Smooth muscle cell (in vitro differentiated cells): Measurements from ENCODE around the gene PRKCG. TPM values are rescaled to one million over a fixed set of nuclear protein-coding genes. Genes with fewer than 3 reads are reported as not detected.
A peak's percentile ranks its signal among the peaks of the same experiment; 100 is the strongest.
"Not testable (repeated sequence)": the region's sequence is repeated elsewhere in the genome, so short reads cannot be mapped to it uniquely, and the experiment has no call there.

Source experiments
- DNase-seq: peaks from one replicate; lab custom pipeline; 2025; ENCODE audit not compliant: unreplicated experiment; lab: John Stamatoyannopoulos, UW
- H2AFZ ChIP-seq: fragments of 200-600 bp; sonication (generic); 2 replicates; pipeline ENCODE4 v1.6.0; 2016; ENCODE audit warnings: antibody characterized with exemption, low read depth, mild to moderate bottlenecking
- H3F3A ChIP-seq: fragments of 200-600 bp; sonication (generic); 2 replicates; pipeline ENCODE4 v1.6.0; 2017; ENCODE audit warnings: antibody characterized with exemption, low read depth
- H3K27ac ChIP-seq: fragments of 200-600 bp; sonication (generic); 2 replicates; pipeline ENCODE4 v1.5.1; 2016; ENCODE audit warnings: low read depth, mild to moderate bottlenecking
- H3K27me3 ChIP-seq: fragments of 200-600 bp; sonication (generic); 2 replicates; pipeline ENCODE4 v1.6.1; 2016; ENCODE audit warnings: low read depth, mild to moderate bottlenecking
- H3K36me3 ChIP-seq: fragments of 200-600 bp; sonication (generic); 2 replicates; pipeline ENCODE4 v1.5.1; 2016; ENCODE audit warnings: low read depth
- H3K4me1 ChIP-seq: fragments of 200-600 bp; sonication (generic); 2 replicates; pipeline ENCODE4 v1.5.1; 2016; ENCODE audit warnings: low read depth
- H3K4me2 ChIP-seq: fragments of 200-600 bp; sonication (generic); 2 replicates; pipeline ENCODE4 v1.6.0; 2016; ENCODE audit warnings: mild to moderate bottlenecking
- H3K4me3 ChIP-seq: fragments of 200-600 bp; sonication (generic); 2 replicates; pipeline ENCODE4 v1.5.1; 2016; ENCODE audit warnings: mild to moderate bottlenecking
- H3K79me2 ChIP-seq: fragments of 200-600 bp; sonication (generic); 2 replicates; pipeline ENCODE4 v1.6.0; 2016; ENCODE audit warnings: low read depth, mild to moderate bottlenecking
- H3K9ac ChIP-seq: fragments of 200-600 bp; sonication (generic); 2 replicates; pipeline ENCODE4 v1.6.0; 2016; ENCODE audit warnings: low read depth
- H3K9me3 ChIP-seq: fragments of 200-600 bp; sonication (generic); replicated peaks from 2 replicates; pipeline ENCODE4 v1.5.1; 2016; ENCODE audit warnings: low read depth
- H4K20me1 ChIP-seq: fragments of 200-600 bp; sonication (generic); 2 replicates; pipeline ENCODE4 v1.6.0; 2016; ENCODE audit warnings: low read depth
- CTCF ChIP-seq: fragments of 200-600 bp; sonication (generic); IDR thresholded peaks from 2 replicates; pipeline ENCODE4 v1.5.1; 2017; ENCODE audit warnings: borderline replicate concordance, mild to moderate bottlenecking, antibody characterized with exemption; ENCODE audit not compliant: insufficient read depth, poor library complexity, severe bottlenecking
- WGBS: methylation state at CpG from one replicate; pipeline ENCODE4 v1.1.7; 2016; ENCODE audit warnings: low lambda C conversion rate; 5-methylcytosine and 5-hydroxymethylcytosine counted together
- polyA plus RNA-seq: library from polyadenylated mRNA; unstranded; fragments of >200 nt; fragmentation: Nextera tagmentation; extraction: Ambion mirVana; gene quantifications from 2 replicates; pipeline ENCODE4 v1.2.1, GENCODE V29; 2016
- total RNA-seq: library from RNA; depleted of rRNA; stranded (reverse); fragments of >200 nt; gene quantifications from 2 replicates; pipeline ENCODE4 v1.2.3, GENCODE V29; 2014

PRKCG gene
- total and polyA plus RNA-seq, 2 experiments from 2014 or later, result 0.51 TPM; not detected in 1

GRCh38 chr19:53868892-53869804 is 12.8 kb upstream of the PRKCG start:
- Histone ChIP-seq H3K9me3 (no peaks in the 10 kb centered on the region), H3F3A (peaks cover 13% of the 10 kb centered on the region), H3K36me3 (no peaks in the 10 kb centered on the region), H3K27ac (peak overlapping the region; percentile 96), H4K20me1 (peaks cover 47% of the 10 kb centered on the region), H3K4me3 (peak overlapping the region; percentile 96), H3K4me2 (peak overlapping the region; percentile 100), H2AFZ (no peak overlapping the region), H3K27me3 (no peaks in the 10 kb centered on the region), H3K9ac (peak overlapping the region; percentile 99), H3K79me2 (peaks cover 43% of the 10 kb centered on the region), H3K4me1 (peaks cover 10% of the 10 kb centered on the region)
- under 1% methylated on average over 40 of the region's 75 CpGs for WGBS
- no peak for TF ChIP-seq CTCF
- peak; percentile 73 for DNase-seq

GRCh38 chr19:53869805-53870484 is 12.1 kb upstream of the PRKCG start:
- not testable (repeated sequence) for H3K36me3 ChIP-seq

GRCh38 chr19:53870485-53870844 is 11.5 kb upstream of the PRKCG start:
- no peak overlapping the region for H3K9ac ChIP-seq
- peak overlapping the region; percentile 96 for H3K4me3 ChIP-seq
- peaks cover 61% of the 10 kb centered on the region for H4K20me1 ChIP-seq
- peak overlapping the region; percentile 40 for H3K4me2 ChIP-seq
- no peaks in the 10 kb centered on the region for H3K27me3 ChIP-seq
- H3K27ac ChIP-seq, result peak overlapping the region; percentile 35
- H3K9me3 ChIP-seq, result no peaks in the 10 kb centered on the region
- WGBS, result 75% methylated on average over 5 of the region's 5 CpGs
- H3K4me1 ChIP-seq, result peaks cover 10% of the 10 kb centered on the region
- H2AFZ ChIP-seq, result no peak overlapping the region
- H3K79me2 ChIP-seq, result peaks cover 46% of the 10 kb centered on the region
- no peak for DNase-seq
- H3F3A ChIP-seq, result peaks cover 15% of the 10 kb centered on the region
- no peaks in the 10 kb centered on the region for H3K36me3 ChIP-seq
- no peak for TF ChIP-seq CTCF

More at GRCh38 chr19:53869805-53870484, 12.1 kb upstream of the PRKCG start:
- Histone ChIP-seq H3F3A (peaks cover 13% of the 10 kb centered on the region), H3K4me2 (peak overlapping the region; percentile 100), H3K4me3 (peak overlapping the region; percentile 96), H3K9ac (peak overlapping the region; percentile 99), H4K20me1 (peaks cover 55% of the 10 kb centered on the region), H3K27ac (peak overlapping the region; percentile 96), H3K79me2 (peaks cover 46% of the 10 kb centered on the region)
- DNase-seq, H3K27me3 ChIP-seq, H3K4me1 ChIP-seq, H3K9me3 ChIP-seq, H2AFZ ChIP-seq: not testable (repeated sequence)
- 0% methylated on average over 4 of the region's 24 CpGs for WGBS

GRCh38 chr19:53871454-53871853 is 10.5 kb upstream of the PRKCG start:
- Histone ChIP-seq H3K9me3 (no peaks in the 10 kb centered on the region), H3K36me3 (no peaks in the 10 kb centered on the region), H3F3A (peaks cover 23% of the 10 kb centered on the region), H4K20me1 (peaks cover 69% of the 10 kb centered on the region), H3K9ac (no peak overlapping the region), H3K4me1 (peaks cover 10% of the 10 kb centered on the region), H2AFZ (no peak overlapping the region), H3K4me2 (no peak overlapping the region), H3K27ac (no peak overlapping the region), H3K4me3 (no peak overlapping the region), H3K79me2 (peaks cover 46% of the 10 kb centered on the region), H3K27me3 (no peaks in the 10 kb centered on the region)
- 94% methylated on average over 7 of the region's 7 CpGs for WGBS
- no peak for TF ChIP-seq CTCF
- no peak for DNase-seq
